HT-29 (cell line): Measurements from ENCODE around the gene MED13L. TPM values are rescaled to one million over a fixed set of nuclear protein-coding genes. Genes with fewer than 3 reads are reported as not detected.

ENCODE experiments used
- DNase-seq: peaks from one replicate; pipeline ENCODE4 v3.0.0-alpha.2; 2015; ENCODE audit warnings: low spot score
- total RNA-seq: library from RNA; depleted of rRNA; stranded (reverse); fragments of >200 nt; shearing (Covaris generic); gene quantifications from 2 replicates; pipeline ENCODE4 v1.2.3, GENCODE V29; 2014

MED13L gene
- total RNA-seq, 1 experiment from 2014 or later, result 23.8 TPM

DNA sequence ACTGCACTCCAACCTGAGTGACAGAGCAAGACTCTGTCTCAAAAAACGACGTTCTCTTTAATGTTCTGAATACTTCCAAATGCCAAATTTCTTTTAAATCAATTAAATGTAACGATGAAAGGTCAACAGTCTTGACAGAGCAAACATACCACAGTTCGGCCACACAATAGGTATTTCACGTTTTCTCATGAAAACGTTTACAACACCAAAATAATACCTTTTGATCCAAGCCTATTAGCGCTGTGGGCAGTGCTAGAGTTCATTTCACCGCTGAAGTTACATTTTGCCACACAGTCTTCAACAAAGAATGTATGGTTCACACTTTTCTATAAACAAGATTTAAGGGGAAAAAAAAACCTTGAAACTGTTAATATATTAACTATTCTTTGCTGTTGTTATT lies 122.1 kb downstream of the MED13L start:
- no peak for DNase-seq

- DNase-seq, result no peak
Observed at GRCh38 chr12:116153983-116154382, 123.5 kb downstream of the MED13L start.

GRCh38 chr12:116153113-116153512 lies 124.4 kb downstream of the MED13L start:
- no peak for DNase-seq

- DNase-seq, result no peak
Observed at GRCh38 chr12:116152268-116152667, 125.2 kb downstream of the MED13L start.

DNA sequence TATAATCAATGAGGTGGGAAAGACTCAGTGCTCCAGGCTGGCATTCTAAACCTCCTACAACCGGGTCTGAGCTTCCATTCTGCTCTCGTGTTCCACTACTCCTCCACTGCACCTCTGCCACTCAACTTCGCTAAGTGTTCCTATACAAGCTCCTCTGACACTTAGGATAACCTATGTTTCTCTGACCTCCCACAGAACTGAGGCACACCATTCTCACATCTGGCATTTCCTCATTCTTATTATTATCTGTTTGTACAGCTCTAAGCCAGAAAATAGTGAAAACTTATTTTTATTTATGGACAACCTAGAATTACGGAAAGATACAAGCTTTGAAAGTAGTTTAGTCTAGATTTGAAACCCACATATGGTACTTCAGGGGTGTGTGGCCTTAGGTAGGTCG lies 127.0 kb downstream of the MED13L start:
- DNase-seq, result no peak

GRCh38 chr12:116150001-116150400 lies 127.5 kb downstream of the MED13L start:
- no peak for DNase-seq

GRCh38 chr12:116148844-116149243 lies 128.6 kb downstream of the MED13L start:
- DNase-seq, result peak; percentile 27

GRCh38 chr12:116146386-116146785 lies 131.1 kb downstream of the MED13L start:
- no peak for DNase-seq

DNA sequence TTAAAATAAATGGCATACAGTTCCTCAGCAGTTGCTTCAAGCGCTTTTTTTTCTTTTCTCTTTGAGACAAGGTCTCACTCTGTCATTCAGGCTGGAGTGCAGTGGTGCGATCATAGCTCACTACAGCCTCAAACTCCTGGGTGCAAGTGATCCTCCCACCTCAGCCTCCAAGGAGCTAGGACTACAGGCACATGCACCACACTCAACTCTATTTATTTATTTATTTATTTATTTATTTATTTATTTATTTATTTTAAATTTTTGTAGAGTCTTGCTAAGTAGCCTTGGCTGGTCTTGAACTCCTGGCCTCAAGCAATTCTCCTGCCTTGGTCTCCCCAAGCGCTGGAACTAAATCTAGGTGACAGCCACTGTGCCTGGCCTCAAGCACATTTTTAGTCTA lies 132.0 kb downstream of the MED13L start:
- no peak for DNase-seq

- no peak for DNase-seq
Observed at GRCh38 chr12:116144384-116144783, 133.1 kb downstream of the MED13L start.

DNA sequence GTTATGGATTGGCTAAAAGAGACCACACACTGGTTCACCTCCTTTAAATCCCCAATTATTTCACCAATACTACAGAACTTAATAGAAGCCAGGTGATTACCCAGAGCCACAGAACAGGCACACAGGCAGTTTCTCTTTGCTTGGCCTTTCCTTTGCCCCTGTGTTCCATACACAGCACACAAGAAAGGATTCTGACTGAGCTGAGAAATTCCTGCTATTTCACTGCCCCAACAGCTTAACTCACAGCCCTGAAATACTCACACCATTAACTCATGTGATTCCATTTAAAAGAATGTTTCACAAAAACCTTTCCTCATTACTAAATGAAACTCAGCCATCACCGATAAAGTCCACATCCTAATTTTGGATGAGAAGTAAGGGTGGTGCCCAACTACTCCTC lies 133.6 kb downstream of the MED13L start:
- no peak for DNase-seq

GRCh38 chr12:116142936-116143898 lies 134.3 kb downstream of the MED13L start:
- no peak for DNase-seq

GRCh38 chr12:116141833-116142162 lies 135.7 kb downstream of the MED13L start:
- no peak for DNase-seq

- peak; percentile 15 for DNase-seq
Observed at GRCh38 chr12:116141110-116141832, 136.2 kb downstream of the MED13L start.

DNA sequence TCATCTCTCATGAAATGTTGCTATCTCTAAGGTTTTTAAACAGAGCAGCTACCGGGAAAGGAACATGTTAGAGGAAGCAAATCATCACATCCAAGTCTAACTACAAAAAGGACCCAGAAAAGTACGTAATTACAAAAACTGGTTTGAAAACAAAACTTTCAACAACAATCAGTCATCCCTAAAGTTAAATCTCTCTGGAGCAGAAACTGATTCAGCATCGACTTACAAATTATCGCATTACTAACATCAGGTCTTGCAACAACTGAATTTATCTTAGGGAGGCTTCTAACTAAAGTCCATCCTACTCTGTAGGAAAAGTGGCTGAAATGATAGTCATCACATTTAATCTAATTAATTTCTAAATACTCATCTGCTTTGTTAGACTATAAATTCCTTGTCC lies 137.0 kb downstream of the MED13L start:
- DNase-seq, result no peak

DNA sequence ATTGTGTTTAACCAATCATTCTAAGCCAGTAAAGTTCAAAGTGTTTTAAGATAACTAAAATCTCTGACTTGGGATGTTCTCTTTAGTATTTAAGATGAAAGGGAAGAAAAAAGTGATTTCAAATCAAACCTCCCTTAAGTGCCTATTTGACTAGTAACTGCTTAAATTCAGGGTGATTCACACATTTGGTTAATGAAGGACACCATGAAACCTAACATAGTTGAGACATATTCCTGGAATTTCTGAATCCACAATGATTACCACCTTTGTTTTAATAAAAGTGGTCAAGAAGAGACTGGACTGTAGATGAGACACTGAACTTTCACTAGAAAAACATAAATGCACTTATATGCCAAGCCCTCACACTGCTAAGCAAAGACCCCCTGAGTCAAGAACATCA lies 138.7 kb downstream of the MED13L start:
- no peak for DNase-seq

DNA sequence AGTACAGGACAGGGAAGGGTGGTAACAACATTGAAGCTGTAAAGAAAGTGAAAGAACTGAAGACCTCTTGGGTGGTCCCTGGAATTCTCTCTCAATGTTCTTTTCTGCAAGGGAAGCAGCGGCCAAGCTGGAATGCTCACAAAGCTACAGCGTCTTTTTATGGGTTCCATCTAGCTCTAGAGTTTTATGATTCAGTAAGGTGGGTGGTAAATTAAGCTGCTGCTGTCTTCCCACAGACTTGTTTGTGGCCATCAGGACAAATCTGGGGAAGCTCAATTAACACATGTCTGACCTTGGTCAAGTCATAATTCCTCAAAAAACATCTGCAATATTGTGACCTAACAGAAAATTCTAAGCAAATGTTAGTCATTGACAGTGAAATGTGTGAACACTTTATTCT lies 139.1 kb downstream of the MED13L start:
- DNase-seq, result no peak

- no peak for DNase-seq
Observed at GRCh38 chr12:116137318-116137717, 140.2 kb downstream of the MED13L start.

- no peak for DNase-seq
Observed at GRCh38 chr12:116136340-116136739, 141.2 kb downstream of the MED13L start.

DNA sequence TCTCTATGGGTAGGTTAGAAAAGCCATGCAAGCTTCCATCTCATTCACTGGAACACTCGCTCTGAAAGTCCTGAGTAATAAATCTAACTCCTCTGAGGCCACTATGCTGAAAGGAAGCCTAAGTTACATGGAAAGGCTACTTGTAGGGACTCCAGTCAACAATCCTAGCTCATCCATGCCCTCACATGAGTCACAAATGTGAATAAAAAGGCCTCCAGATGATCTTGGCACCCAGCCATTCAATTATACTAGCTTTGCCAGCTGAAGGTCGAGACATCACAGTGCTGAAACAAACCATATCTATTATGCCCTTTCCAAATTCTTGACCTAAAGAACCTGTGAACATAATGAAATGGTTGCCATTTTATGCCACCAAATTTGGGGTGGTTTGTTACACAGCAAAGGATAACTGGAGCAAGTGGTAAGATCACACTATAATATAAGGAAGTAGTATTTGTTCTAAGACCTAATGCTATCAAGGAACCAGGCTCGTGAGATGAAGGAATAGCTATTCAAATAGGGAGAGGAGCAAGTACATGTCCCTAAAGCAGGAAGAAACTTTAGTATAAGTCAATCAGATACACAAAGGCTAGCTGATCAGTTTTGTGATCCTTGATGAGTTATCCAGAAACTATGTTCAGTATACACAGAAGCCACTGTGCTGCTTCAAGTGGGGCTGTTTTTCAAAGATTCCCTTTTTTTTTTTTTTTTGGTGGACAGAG lies 142.1 kb downstream of the MED13L start:
- DNase-seq, result peak; percentile 52

- no peak for DNase-seq
Observed at GRCh38 chr12:116133636-116134214, 143.8 kb downstream of the MED13L start.

GRCh38 chr12:116133149-116133548 lies 144.3 kb downstream of the MED13L start:
- DNase-seq, result no peak
